HepG2 (cell line): ENCODE measurements around the gene CNPPD1. TPM values are rescaled to one million over a fixed set of nuclear protein-coding genes. Genes with fewer than 3 reads are reported as not detected.
A peak's percentile ranks its signal among the peaks of the same experiment; 100 is the strongest.

Experiments used
- ATF7-NPFF ChIP-seq: sonication (generic); formaldehyde crosslinking; IDR thresholded peaks from 2 replicates; pipeline ENCODE4 v1.8.1; 2023; ENCODE audit warnings: mild to moderate bottlenecking, low read depth, missing genetic modification reagents, moderate library complexity
- CBX5 ChIP-seq: sonication (generic); formaldehyde crosslinking; IDR thresholded peaks from 2 replicates; pipeline ENCODE4 v1.4.0; 2020; ENCODE audit warnings: missing genetic modification reagents, borderline replicate concordance
- CCAR2 ChIP-seq: fragments of 200-400 bp; formaldehyde crosslinking; optimal IDR thresholded peaks from 2 replicates; pipeline ENCODE3; 2018; ENCODE audit warnings: low read depth, mild to moderate bottlenecking, low read length, moderate library complexity
- GTF3A ChIP-seq: sonication (generic); formaldehyde crosslinking; conservative IDR thresholded peaks from 2 replicates; pipeline ENCODE4 v1.4.0; 2020; ENCODE audit warnings: mild to moderate bottlenecking, missing genetic modification reagents
- HNF4G ChIP-seq, 2 experiments: sonication (generic) in 1 of 2; formaldehyde crosslinking in 1 of 2; IDR thresholded peaks; 2 replicates each; pipeline versions ENCODE4 v1.4.0 to v1.6.1; 2011 to 2020; ENCODE audit warnings: borderline replicate concordance in 2 of 2, low read depth in 2 of 2, mild to moderate bottlenecking in 2 of 2, low read length in 1 of 2, missing genetic modification reagents in 1 of 2, moderate library complexity in 1 of 2
- MAFG ChIP-seq: sonication (generic); formaldehyde crosslinking; IDR thresholded peaks from 2 replicates; pipeline ENCODE4 v1.5.1; 2020; ENCODE audit warnings: mild to moderate bottlenecking, missing genetic modification reagents
- MYNN ChIP-seq: sonication (generic); formaldehyde crosslinking; IDR thresholded peaks from 2 replicates; pipeline ENCODE4 v1.4.0; 2020; ENCODE audit warnings: mild to moderate bottlenecking, low read depth, missing genetic modification reagents
- NCOA2 ChIP-seq: sonication (generic); formaldehyde crosslinking; IDR thresholded peaks from 2 replicates; pipeline ENCODE4 v1.8.0; 2022; ENCODE audit warnings: inconsistent platforms
- NFRKB ChIP-seq: fragments of 450-650 bp; IDR thresholded peaks from 2 replicates; pipeline ENCODE4 v1.6.1; 2017
- SIN3A ChIP-seq: IDR thresholded peaks from 2 replicates; pipeline ENCODE4 v1.6.1; 2011; ENCODE audit warnings: low read depth, mild to moderate bottlenecking, control low read depth, low read length, borderline replicate concordance
- SNRNP70 ChIP-seq: fragments of 200-400 bp; formaldehyde crosslinking; IDR thresholded peaks from 2 replicates; pipeline ENCODE4 v1.6.1; 2017; ENCODE audit warnings: mild to moderate bottlenecking, low read depth, low read length, moderate library complexity
- TAF1 ChIP-seq: sonication (generic); formaldehyde crosslinking; IDR thresholded peaks from 2 replicates; pipeline ENCODE4 v1.4.0; 2020; ENCODE audit warnings: missing genetic modification reagents
- TIGD3 ChIP-seq: sonication (generic); formaldehyde crosslinking; IDR thresholded peaks from 2 replicates; pipeline ENCODE4 v1.5.1; 2020; ENCODE audit warnings: mild to moderate bottlenecking, missing genetic modification reagents, borderline replicate concordance
- TOE1 ChIP-seq: sonication (generic); formaldehyde crosslinking; IDR thresholded peaks from 2 replicates; pipeline ENCODE4 v1.4.0; 2020; ENCODE audit warnings: mild to moderate bottlenecking, missing genetic modification reagents
- ZBTB21 ChIP-seq: sonication (generic); formaldehyde crosslinking; IDR thresholded peaks from 2 replicates; pipeline ENCODE4 v1.4.0; 2020; ENCODE audit warnings: missing genetic modification reagents
- ZBTB37 ChIP-seq: sonication (generic); formaldehyde crosslinking; IDR thresholded peaks from 2 replicates; pipeline ENCODE4 v1.4.0; 2020; ENCODE audit warnings: mild to moderate bottlenecking, missing genetic modification reagents
- ZFP36L2 ChIP-seq: sonication (generic); formaldehyde crosslinking; IDR thresholded peaks from 2 replicates; pipeline ENCODE4 v1.4.0; 2020; ENCODE audit warnings: missing genetic modification reagents
- ZNF282 ChIP-seq: fragments of 450-650 bp; IDR thresholded peaks from 2 replicates; pipeline ENCODE4 v1.6.1; 2018; ENCODE audit not compliant: partially characterized antibody
- ZNF343 ChIP-seq: sonication (generic); formaldehyde crosslinking; IDR thresholded peaks from 2 replicates; pipeline ENCODE4 v1.4.0; 2020; ENCODE audit warnings: mild to moderate bottlenecking, missing genetic modification reagents
- ZNF382 ChIP-seq: sonication (generic); formaldehyde crosslinking; IDR thresholded peaks from 2 replicates; pipeline ENCODE4 v1.5.0; 2020; ENCODE audit warnings: missing genetic modification reagents, mild to moderate bottlenecking, borderline replicate concordance
- ZNF720 ChIP-seq: sonication (generic); formaldehyde crosslinking; IDR thresholded peaks from 2 replicates; pipeline ENCODE4 v1.4.0; 2020; ENCODE audit warnings: missing genetic modification reagents
- ZSCAN29 ChIP-seq: sonication (generic); formaldehyde crosslinking; conservative IDR thresholded peaks from 2 replicates; pipeline ENCODE4 v1.4.0; 2020; ENCODE audit warnings: mild to moderate bottlenecking, missing genetic modification reagents
- polyA plus RNA-seq, 8 experiments: library from polyadenylated mRNA; depleted of rRNA in 3 of 8; stranded (reverse) in 7 of 8; unstranded in 1 of 8; fragments of >200 nt; fragmentation: Illumina TruSeq in 4 of 8; extraction: Trizol in 4 of 8; gene quantifications; 2 replicates each; pipeline versions ENCODE4 v1.2.1 to v1.2.3, GENCODE V29; 2011 to 2016; ENCODE audit warnings: low read depth in 4 of 8, missing spikeins in 1 of 8, mixed read lengths in 1 of 8; ENCODE audit not compliant: insufficient read depth in 1 of 8
- total RNA-seq, 5 experiments: library from RNA; depleted of rRNA; stranded (reverse); fragments of >200 nt; fragmentation: Illumina TruSeq; extraction: Trizol; gene quantifications; 2 replicates each; pipeline ENCODE4 v1.2.3, GENCODE V29; 2016; ENCODE audit warnings: low read depth in 1 of 5
- TF ChIP-seq, protein P1 (sequence below): sonication (generic); formaldehyde crosslinking; IDR thresholded peaks from 2 replicates; pipeline ENCODE4 v1.5.1; 2020; ENCODE audit warnings: missing genetic modification reagents, mild to moderate bottlenecking, borderline replicate concordance
- TF ChIP-seq, protein P2 (sequence below): sonication (generic); formaldehyde crosslinking; IDR thresholded peaks from 2 replicates; pipeline ENCODE4 v1.4.0; 2020; ENCODE audit warnings: low read depth, mild to moderate bottlenecking, missing genetic modification reagents

The CNPPD1 gene
- total and polyA plus RNA-seq, 2 of the 13 experiments (the other 11 are each of a cell fraction or from before 2014, with no cell fraction given), result 35.5 to 49.4 TPM

DNA sequence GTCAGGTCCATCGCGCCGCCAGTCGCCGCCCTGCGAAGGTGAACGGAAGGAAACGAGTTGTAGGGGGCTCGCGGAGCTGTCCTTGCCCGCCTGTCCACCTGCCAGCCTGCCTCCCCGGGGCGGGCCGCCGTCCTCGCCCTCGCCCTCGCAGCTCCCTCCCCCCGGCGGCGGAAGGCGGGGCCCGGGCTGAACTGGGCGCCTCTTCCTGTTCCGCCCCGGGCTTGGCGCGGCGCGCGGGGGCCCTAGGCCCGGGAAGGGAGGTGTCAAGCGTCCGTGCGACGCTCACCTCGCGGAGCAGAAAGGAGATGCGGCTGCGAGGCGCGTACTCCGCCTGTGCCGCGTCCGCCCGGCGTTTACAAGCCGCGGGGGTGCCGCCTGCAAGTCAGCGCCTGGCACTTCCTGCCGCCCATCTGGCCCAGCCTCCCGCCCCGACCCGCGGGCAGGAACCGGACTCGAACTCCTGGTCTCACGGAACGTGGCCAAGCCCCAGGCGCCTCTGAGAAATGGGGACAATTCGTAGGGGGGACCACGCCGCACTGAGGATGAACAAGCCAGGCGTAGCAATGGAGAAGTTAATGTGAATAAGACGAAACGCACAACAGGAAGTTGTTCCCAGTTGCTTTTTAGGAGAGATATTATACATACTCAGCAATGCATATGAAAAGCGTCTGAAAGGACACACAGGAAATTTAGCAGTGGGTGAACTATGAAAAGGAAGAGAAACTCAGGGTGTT, at the start of gene CNPPD1 (continued):
- TF ChIP-seq, protein P1, sequence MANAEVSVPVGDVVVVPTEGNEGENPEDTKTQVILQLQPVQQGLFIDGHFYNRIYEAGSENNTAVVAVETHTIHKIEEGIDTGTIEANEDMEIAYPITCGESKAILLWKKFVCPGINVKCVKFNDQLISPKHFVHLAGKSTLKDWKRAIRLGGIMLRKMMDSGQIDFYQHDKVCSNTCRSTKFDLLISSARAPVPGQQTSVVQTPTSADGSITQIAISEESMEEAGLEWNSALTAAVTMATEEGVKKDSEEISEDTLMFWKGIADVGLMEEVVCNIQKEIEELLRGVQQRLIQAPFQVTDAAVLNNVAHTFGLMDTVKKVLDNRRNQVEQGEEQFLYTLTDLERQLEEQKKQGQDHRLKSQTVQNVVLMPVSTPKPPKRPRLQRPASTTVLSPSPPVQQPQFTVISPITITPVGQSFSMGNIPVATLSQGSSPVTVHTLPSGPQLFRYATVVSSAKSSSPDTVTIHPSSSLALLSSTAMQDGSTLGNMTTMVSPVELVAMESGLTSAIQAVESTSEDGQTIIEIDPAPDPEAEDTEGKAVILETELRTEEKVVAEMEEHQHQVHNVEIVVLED (CRISPR knock-in tag), result peak; percentile 90
- TF ChIP-seq, protein P2, sequence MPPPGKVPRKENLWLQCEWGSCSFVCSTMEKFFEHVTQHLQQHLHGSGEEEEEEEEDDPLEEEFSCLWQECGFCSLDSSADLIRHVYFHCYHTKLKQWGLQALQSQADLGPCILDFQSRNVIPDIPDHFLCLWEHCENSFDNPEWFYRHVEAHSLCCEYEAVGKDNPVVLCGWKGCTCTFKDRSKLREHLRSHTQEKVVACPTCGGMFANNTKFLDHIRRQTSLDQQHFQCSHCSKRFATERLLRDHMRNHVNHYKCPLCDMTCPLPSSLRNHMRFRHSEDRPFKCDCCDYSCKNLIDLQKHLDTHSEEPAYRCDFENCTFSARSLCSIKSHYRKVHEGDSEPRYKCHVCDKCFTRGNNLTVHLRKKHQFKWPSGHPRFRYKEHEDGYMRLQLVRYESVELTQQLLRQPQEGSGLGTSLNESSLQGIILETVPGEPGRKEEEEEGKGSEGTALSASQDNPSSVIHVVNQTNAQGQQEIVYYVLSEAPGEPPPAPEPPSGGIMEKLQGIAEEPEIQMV (CRISPR knock-in tag), result peak; percentile 95
- TF ChIP-seq ZNF343 (CRISPR knock-in tag) (peak; percentile 90; the same call in 1 of the 2 replicates), TOE1 (CRISPR knock-in tag) (peak; percentile 84; the same call in 1 of the 2 replicates), ZNF382 (CRISPR knock-in tag) (no peak), ZNF720 (CRISPR knock-in tag) (no peak), ATF7-NPFF (peak; percentile 98), HNF4G (IDR thresholded peaks at IDR 0.05; ENCODE audit: borderline replicate concordance, low read depth, low read length) (no peak), HNF4G (CRISPR knock-in tag; IDR thresholded peaks at IDR 0.05; ENCODE audit: borderline replicate concordance, low read depth) (peak; percentile 89), TIGD3 (CRISPR knock-in tag) (peak; percentile 66; the same call in 1 of the 2 replicates), NCOA2 (peak; percentile 71), ZFP36L2 (CRISPR knock-in tag) (0 out of 2 replicates have a peak, but pooled peaks have one; percentile 84), ZNF282 (no peak), MAFG (CRISPR knock-in tag) (0 out of 2 replicates have a peak, but pooled peaks have one; percentile 50), SIN3A (no peak; the same call in none of the 2 replicates), ZBTB37 (CRISPR knock-in tag) (no peak), ZBTB21 (CRISPR knock-in tag) (no peak), NFRKB (no peak), SNRNP70 (no peak), ZSCAN29 (peak; percentile 80), CBX5 (CRISPR knock-in tag) (peak; percentile 87; the same call in 1 of the 2 replicates), GTF3A (CRISPR knock-in tag) (no peak; the same call in 1 of the 2 replicates), TAF1 (peak; percentile 69), CCAR2 (no peak), MYNN (CRISPR knock-in tag) (no peak; the same call in 1 of the 2 replicates)
